ENCODE data around the gene FGF14.

DNA sequence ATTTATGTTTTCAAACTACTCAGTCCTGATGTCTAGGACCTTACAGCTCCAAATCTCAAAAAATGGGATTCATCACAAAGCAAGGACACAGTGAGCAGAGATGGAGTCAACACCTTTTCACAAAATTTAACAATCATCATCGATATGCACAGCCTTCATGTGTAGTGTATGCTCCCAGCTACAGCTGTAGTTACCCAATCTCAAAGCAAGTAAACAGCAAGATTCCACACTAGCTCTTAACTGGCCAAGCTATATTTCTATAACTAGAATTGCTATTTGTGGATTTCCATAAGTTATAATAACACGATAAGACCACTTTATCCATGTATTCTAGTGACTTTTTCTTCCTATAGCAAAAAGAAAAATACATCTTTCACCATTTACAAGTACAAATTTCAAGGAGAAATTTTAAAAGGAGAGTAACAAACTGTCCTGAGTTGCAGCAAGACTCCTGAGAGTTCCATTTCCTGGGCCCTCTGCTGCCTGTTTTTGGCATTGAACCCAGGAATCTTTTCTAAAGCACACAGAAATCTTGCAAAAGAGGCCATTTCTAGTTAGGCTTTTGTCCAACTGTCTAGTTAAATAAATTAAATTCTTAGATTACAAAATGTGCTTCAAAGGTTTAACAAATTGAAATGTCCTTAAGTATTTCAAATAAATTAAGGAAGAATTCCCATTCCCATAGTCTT, 460.6 kb downstream of the FGF14 start:
- TF ChIP-seq ZNF274 (IDR thresholded peaks at IDR 0.05; ENCODE audit: low read depth, low read length) (no peak), YY1 (IDR thresholded peaks at IDR 0.05; ENCODE audit: insufficient read depth, insufficient read length) (no peak)
